ENCODE measurements around the gene PAWR.

DNA sequence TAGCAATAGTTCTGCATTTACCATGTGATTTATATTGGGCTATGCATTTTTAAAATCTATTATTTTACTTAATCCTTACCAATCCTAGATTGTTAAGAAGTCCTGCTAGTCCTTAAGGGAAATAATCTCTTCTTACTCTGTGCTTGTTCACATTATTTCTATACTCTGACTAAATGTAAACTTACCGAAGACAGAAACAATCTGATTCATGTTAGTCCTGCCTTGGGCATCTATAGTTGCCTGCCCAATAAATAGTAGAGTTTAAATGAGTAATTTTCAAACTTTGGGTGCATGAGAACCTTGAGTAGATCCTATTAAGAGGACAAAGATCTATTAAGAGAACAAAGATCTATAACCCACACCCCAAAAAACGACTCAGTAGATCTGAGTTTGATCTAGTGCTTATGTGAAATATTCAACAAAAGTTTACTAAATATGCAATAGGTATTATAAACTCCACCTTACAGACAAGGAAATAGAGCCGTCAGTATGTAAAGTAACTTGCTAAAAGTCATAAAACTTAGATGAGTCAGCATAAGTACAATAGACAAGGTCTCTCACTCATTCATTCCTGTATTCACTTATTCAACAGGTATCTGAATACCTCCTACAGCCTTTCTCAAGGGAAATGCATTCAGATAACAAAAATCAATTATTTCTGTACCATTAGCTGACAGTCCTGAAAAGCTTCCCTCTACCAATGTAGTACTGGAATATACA lies 127.6 kb downstream of the PAWR start:
- TF ChIP-seq EZH2 (optimal IDR thresholded peaks at IDR 0.05; ENCODE audit: low read depth, low read length) (no peak), CTCF (IDR thresholded peaks at IDR 0.05; ENCODE audit: low read length) (no peak), EZH2phosphoT487 (IDR thresholded peaks at IDR 0.05; ENCODE audit: low read length) (no peak)

Data from MM.1S (cell line).